GM12801 (cell line): ENCODE results near the gene USP14.

Experiments used
- TF ChIP-seq, protein P1 (sequence below): IDR thresholded peaks from one replicate; pipeline ENCODE4 v1.5.1; 2011; ENCODE audit warnings: control low read depth; ENCODE audit not compliant: insufficient read length; ENCODE audit errors: extremely low read depth

The USP14 gene

DNA sequence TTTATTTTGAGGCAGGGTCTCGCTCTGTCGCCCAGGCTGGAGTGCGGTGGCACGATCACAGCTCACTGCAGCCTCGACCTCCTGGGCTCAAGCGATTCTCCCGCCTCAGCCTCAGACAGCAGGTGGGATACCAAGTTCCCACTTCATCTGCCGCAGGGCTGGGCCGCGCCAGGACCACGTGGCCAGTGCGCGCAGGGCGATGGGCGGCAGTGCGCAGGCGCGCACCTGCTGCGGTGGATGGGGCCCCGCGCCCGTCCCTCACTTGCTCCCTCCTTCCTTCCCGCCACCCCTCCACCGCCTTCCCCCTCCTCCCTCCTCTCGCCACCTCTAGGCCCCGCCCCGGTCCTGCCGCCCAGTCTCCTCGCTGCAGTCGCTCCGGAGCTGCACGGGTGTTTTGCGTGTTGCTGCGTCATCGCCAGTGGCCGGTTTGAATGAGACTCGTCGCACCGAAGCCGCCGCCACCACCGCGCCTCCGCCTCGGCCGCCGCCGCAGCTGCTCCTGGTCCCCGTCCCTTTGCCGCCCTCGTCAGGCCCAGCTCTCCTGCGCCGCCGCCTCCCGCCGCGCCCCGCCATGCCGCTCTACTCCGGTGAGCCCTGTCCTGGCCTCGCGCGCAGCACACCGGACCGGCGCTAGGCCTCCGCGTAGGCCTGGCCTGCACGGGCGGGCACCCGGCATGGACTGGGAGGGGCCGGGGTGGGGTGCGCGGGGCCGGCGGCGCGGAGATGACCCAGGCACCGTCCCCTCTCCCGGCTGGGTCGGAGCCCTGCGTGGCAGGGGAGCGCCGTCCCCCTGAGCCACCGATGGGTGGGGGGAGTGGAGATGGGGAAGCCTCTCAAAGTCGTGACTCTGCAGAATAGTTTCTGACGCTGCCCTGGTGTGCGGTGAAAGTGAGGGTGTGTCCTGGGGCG, at the start of gene USP14:
Gene USP14, plus strand, starts transcription at position 430 of the 909 bp plus-strand sequence. Its CDS starts 142 bp downstream, at position 572.
- TF ChIP-seq, protein P1, sequence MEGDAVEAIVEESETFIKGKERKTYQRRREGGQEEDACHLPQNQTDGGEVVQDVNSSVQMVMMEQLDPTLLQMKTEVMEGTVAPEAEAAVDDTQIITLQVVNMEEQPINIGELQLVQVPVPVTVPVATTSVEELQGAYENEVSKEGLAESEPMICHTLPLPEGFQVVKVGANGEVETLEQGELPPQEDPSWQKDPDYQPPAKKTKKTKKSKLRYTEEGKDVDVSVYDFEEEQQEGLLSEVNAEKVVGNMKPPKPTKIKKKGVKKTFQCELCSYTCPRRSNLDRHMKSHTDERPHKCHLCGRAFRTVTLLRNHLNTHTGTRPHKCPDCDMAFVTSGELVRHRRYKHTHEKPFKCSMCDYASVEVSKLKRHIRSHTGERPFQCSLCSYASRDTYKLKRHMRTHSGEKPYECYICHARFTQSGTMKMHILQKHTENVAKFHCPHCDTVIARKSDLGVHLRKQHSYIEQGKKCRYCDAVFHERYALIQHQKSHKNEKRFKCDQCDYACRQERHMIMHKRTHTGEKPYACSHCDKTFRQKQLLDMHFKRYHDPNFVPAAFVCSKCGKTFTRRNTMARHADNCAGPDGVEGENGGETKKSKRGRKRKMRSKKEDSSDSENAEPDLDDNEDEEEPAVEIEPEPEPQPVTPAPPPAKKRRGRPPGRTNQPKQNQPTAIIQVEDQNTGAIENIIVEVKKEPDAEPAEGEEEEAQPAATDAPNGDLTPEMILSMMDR, result no peak

- TF ChIP-seq, protein P1, result no peak
These were observed 46.9 kb upstream of the USP14 start for GRCh38 chr18:111306-112014.

DNA sequence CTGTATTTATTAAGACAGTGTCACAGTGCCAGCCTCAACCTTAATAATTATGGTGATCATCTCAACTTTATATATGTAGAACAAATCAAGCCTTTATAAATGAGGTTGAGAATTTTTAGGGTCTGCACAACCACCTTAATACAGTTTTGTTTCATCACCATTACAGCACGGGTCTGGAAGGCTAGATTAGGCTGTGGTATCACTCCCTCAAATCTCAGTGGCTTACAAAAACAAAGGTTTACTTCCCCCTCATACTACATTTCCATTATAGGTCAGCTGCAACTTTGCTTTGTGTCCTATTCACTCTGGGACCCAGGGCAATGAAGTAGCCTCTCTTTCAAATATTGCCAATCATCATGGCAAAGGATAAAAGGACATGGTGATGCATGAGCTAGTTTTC, 23.3 kb upstream of the USP14 start:
- TF ChIP-seq, protein P1, result no peak

DNA sequence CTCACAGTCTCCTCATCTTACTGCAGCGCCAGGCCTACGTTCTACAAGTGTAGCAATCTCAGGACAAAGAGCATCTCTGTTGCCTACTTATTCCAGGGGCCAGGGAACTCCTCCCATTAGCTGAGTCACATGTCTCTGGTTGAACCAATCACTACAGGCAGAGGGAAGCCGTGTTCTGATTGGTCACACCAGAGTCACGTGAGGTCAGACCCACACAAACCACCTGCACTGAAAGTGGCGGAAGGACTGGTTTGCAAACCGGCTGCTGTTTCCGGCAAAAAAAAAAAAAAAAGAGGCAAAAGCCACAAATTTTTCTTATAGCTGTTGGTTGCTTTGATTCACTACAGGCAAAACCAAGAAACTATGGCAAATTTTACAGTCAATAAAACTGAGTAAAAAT, 21.9 kb upstream of the USP14 start:
- TF ChIP-seq, protein P1, result no peak

- TF ChIP-seq, protein P1, result no peak
These were observed 21.0 kb upstream of the USP14 start for GRCh38 chr18:137327-137726.

DNA sequence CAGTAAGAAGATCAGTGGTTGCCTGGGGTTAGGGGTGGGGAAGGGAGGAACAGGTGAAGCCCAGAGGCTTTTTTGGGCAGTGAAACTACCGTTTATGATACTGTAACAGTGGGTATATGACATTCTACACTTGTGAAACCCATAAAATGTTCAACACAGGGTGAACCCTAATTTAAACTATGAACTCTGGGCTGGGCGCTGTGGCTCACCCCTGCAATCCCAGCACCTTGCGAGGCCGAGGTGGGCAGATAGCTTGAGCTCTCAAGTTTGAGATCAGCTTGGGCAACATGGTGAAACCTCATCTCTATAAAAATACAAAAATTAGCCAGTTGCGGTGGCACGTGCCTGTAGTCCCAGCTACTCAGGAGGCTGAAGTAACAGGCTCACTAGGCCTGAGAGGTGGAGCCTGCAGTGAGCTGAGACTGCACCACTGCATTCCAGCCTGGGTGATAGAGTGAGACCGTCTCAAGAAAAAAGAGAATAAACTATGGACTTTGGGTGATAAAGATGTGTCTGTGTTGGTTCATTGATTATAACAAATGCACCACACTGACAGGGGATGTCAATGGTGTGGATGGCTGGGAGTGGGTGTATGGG, 17.6 kb upstream of the USP14 start:
- TF ChIP-seq, protein P1, result no peak

GRCh38 chr18:148841-149240, 9.5 kb upstream of the USP14 start:
- TF ChIP-seq, protein P1, result no peak
